Right lobe of liver (tissue), 6 donors: Measurements from ENCODE around the gene BAHD1. TPM values are rescaled to one million over a fixed set of nuclear protein-coding genes. Genes with fewer than 3 reads are reported as not detected.

Experiments used
- ATAC-seq, 4 donors: fragments of 200-7000 bp; cut with Tn5 transposase; one replicate each; pipeline ENCODE4 v1.9.1; 2020; ENCODE audit warnings: mild to moderate bottlenecking in 4 of 4, moderate library complexity in 4 of 4
- DNase-seq, 3 donors: peaks; one replicate each; pipeline ENCODE4 v3.0.0-alpha.2; 2020
- H3K27ac ChIP-seq, 3 donors: fragments of 200-600 bp; one replicate each; pipeline ENCODE4 v1.8.0; 2022
- H3K27me3 ChIP-seq, 2 donors: fragments of 200-600 bp; one replicate each; pipeline ENCODE4 v1.8.0; 2022
- H3K36me3 ChIP-seq, 4 donors: fragments of 200-600 bp; sonication (generic) in 1 of 4; one replicate each; pipeline versions ENCODE4 v1.5.1 to v1.8.0; 2017 to 2022; ENCODE audit warnings: control low read depth in 1 of 4
- H3K4me1 ChIP-seq, 4 donors: fragments of 200-600 bp; sonication (generic) in 1 of 4; one replicate each; pipeline versions ENCODE4 v1.5.1 to v1.8.0; 2017 to 2022; ENCODE audit warnings: control low read depth in 1 of 4
- H3K4me3 ChIP-seq, 3 donors: fragments of 200-600 bp; one replicate each; pipeline ENCODE4 v1.8.0; 2022
- H3K9me3 ChIP-seq, 4 donors: fragments of 200-600 bp; sonication (generic) in 1 of 4; one replicate each; pipeline versions ENCODE4 v1.5.1 to v1.8.0; 2017 to 2022; ENCODE audit warnings: control low read depth in 1 of 4
- CTCF ChIP-seq, 4 donors: fragments of 200-600 bp in 3 of 4; fragments of 450-650 bp in 1 of 4; IDR thresholded peaks; one replicate each; pipeline versions ENCODE4 v1.5.1 to v1.8.0; 2016 to 2022; ENCODE audit warnings: antibody characterized with exemption in 4 of 4, mild to moderate bottlenecking in 2 of 4
- POLR2A ChIP-seq: fragments of 450-650 bp; IDR thresholded peaks from one replicate; pipeline ENCODE4 v1.6.1; 2017; ENCODE audit warnings: antibody characterized with exemption, mild to moderate bottlenecking
- WGBS: methylation state at CpG from one replicate; pipeline ENCODE4 v1.1.6; 2018; ENCODE audit warnings: low coverage, low lambda C conversion rate; ENCODE audit not compliant: insufficient coverage; ENCODE audit errors: missing lambda C conversion rate; 5-methylcytosine and 5-hydroxymethylcytosine counted together
- intact Hi-C, 2 donors: fragments of 100-400 bp; cut with DNase I; formaldehyde crosslinking; loops; one replicate each; pipeline versions ENCODE4 v1.11.2 to v1.14.1; 2022
- total RNA-seq, 6 experiments: library from RNA; depleted of rRNA in 2 of 6; stranded (reverse); fragments of >200 nt in 2 of 6; fragmentation: NEBNext Ultra II Directional in 3 of 6; extraction: Animal tissue kit (Norgen Biotek cat#: 25700) in 3 of 6; gene quantifications; one replicate each; pipeline versions ENCODE4 v1.1.0 to v1.2.4, GENCODE V29; 2016 to 2023
- donor health status: DM: no; HTN: yes; CAD: no.
- donor health status: DM: no; HTN: no; CAD: no.
- donor health status: DM: no; HTN: no; CAD: no.
- donor health status: DM: no; HTN: yes; CAD: no.
- donor health status: DM: no; HTN: yes; CAD: no.

The BAHD1 gene
- total RNA-seq, 6 experiments from 2014 or later: 6.5 to 10.5 (median 9.0) TPM

GRCh38 chr15:40489274-40490175 lies 48.8 kb downstream of the BAHD1 start:
- WGBS: 78% methylated on average over 31 of the region's 47 CpGs
- Histone ChIP-seq H3K36me3 (no peaks in the 10 kb centered on the region), H3K27me3 (no peaks in the 10 kb centered on the region), H3K4me3 (no peak overlapping the region), H3K4me1 (no peaks in the 10 kb centered on the region), H3K9me3 (no peaks in the 10 kb centered on the region), H3K27ac (no peak overlapping the region)
- DNase-seq (no peak), ATAC-seq (no peak)
- intact Hi-C loops: no loop called here
- TF ChIP-seq CTCF (IDR thresholded peaks at IDR 0.05) (no peak), POLR2A (no peak)

- Histone ChIP-seq H3K4me1 (no peaks in the 10 kb centered on the region), H3K27ac (no peak overlapping the region), H3K36me3 (no peaks in the 10 kb centered on the region), H3K4me3 (no peak overlapping the region), H3K9me3 (no peaks in the 10 kb centered on the region), H3K27me3 (no peaks in the 10 kb centered on the region)
- WGBS: 81% methylated on average over 7 of the region's 8 CpGs
- DNase-seq (no peak), ATAC-seq (no peak)
- TF ChIP-seq POLR2A (no peak), CTCF (IDR thresholded peaks at IDR 0.05) (no peak)
- intact Hi-C loops: no loop called here
These were observed 52.5 kb downstream of the BAHD1 start for GRCh38 chr15:40493089-40493840.

- intact Hi-C loops: no loop called here
- ATAC-seq (no peak), DNase-seq (no peak)
- 86% methylated on average over 2 of the region's 2 CpGs for WGBS
- H3K27me3 ChIP-seq: no peaks in the 10 kb centered on the region
- no peaks in the 10 kb centered on the region for H3K4me1 ChIP-seq
- H3K9me3 ChIP-seq: no peaks in the 10 kb centered on the region
- H3K27ac ChIP-seq: no peak overlapping the region
- no peak overlapping the region for H3K4me3 ChIP-seq
- H3K36me3 ChIP-seq: no peaks in the 10 kb centered on the region
- TF ChIP-seq POLR2A: no peak
- no peak for TF ChIP-seq CTCF (IDR thresholded peaks at IDR 0.05)
These were observed 54.8 kb downstream of the BAHD1 start for GRCh38 chr15:40495516-40495915.

- WGBS: 66% methylated on average over 5 of the region's 5 CpGs
- TF ChIP-seq POLR2A (no peak), CTCF (IDR thresholded peaks at IDR 0.05) (no peak)
These were observed 57.7 kb downstream of the BAHD1 start for GRCh38 chr15:40498418-40498817.

More at GRCh38 chr15:40498418-40498817, 57.7 kb downstream of the BAHD1 start:
- Histone ChIP-seq H3K4me1 (no peaks in the 10 kb centered on the region), H3K9me3 (no peaks in the 10 kb centered on the region), H3K36me3 (no peaks in the 10 kb centered on the region), H3K27me3 (no peaks in the 10 kb centered on the region), H3K27ac (no peak overlapping the region), H3K4me3 (no peak overlapping the region)
- intact Hi-C loops: no loop called here
- DNase-seq: no peak
- no peak for ATAC-seq
